Breast epithelium (tissue), 4 donors: ENCODE data around the gene RNF40. TPM values are rescaled to one million over a fixed set of nuclear protein-coding genes. Genes with fewer than 3 reads are reported as not detected.

ENCODE experiments used
- DNase-seq, 2 donors: peaks; one replicate each; pipeline ENCODE4 v3.0.0-alpha.2; 2019; ENCODE audit warnings: low spot score in 2 of 2
- H3K27ac ChIP-seq, 2 donors: fragments of 200-600 bp; sonication (generic) in 1 of 2; one replicate each; pipeline ENCODE4 v1.5.1; 2016 to 2019; ENCODE audit warnings: mild to moderate bottlenecking in 1 of 2
- H3K27me3 ChIP-seq, 2 donors: fragments of 200-600 bp; sonication (generic) in 1 of 2; one replicate each; pipeline versions ENCODE4 v1.5.1 to v1.6.0; 2017 to 2019; ENCODE audit warnings: control low read depth in 1 of 2, mild to moderate bottlenecking in 1 of 2
- H3K36me3 ChIP-seq: fragments of 200-600 bp; one replicate; pipeline ENCODE4 v1.5.1; 2019
- H3K4me1 ChIP-seq, 2 donors: fragments of 200-600 bp; sonication (generic); one replicate each; pipeline ENCODE4 v1.5.1; 2016 to 2019; ENCODE audit warnings: control low read depth in 1 of 2
- H3K4me3 ChIP-seq, 3 donors: fragments of 200-600 bp; sonication (generic); 1 replicate in 2 of 3; 2 replicates in 1 of 3; pipeline ENCODE4 v1.5.1; 2016 to 2019; ENCODE audit warnings: mild to moderate bottlenecking in 3 of 3, moderate library complexity in 2 of 3
- H3K9me3 ChIP-seq, 2 donors: fragments of 200-600 bp; sonication (generic) in 1 of 2; one replicate each; pipeline ENCODE4 v1.5.1; 2016 to 2019; ENCODE audit warnings: control low read depth in 1 of 2
- POLR2A ChIP-seq: fragments of 450-650 bp; IDR thresholded peaks from one replicate; pipeline ENCODE4 v1.6.1; 2016; ENCODE audit warnings: antibody characterized with exemption, mild to moderate bottlenecking, moderate library complexity
- POLR2AphosphoS5 ChIP-seq, 3 donors: sonication (generic); formaldehyde crosslinking; IDR thresholded peaks; one replicate each; pipeline ENCODE4 v1.6.1; 2017; ENCODE audit warnings: antibody characterized with exemption in 3 of 3
- intact Hi-C: fragments of 100-400 bp; cut with DNase I; formaldehyde crosslinking; loops from one replicate; pipeline ENCODE4 v1.15.1; 2023; ENCODE audit warnings: low total_unique reads
- total RNA-seq, 3 donors: library from RNA; depleted of rRNA; stranded (reverse); fragments of >200 nt; gene quantifications; one replicate each; pipeline ENCODE4 v1.1.0, GENCODE V29; 2016
- TF ChIP-seq, protein P1 (sequence below), 3 donors: fragments of 450-650 bp; IDR thresholded peaks; one replicate each; pipeline ENCODE4 v1.5.1; 2016 to 2017; ENCODE audit warnings: antibody characterized with exemption in 3 of 3, mild to moderate bottlenecking in 3 of 3, moderate library complexity in 3 of 3

Gene RNF40
- total RNA-seq, 3 donors from 2014 or later, result 77.0 to 84.7 (median 77.3) TPM

DNA sequence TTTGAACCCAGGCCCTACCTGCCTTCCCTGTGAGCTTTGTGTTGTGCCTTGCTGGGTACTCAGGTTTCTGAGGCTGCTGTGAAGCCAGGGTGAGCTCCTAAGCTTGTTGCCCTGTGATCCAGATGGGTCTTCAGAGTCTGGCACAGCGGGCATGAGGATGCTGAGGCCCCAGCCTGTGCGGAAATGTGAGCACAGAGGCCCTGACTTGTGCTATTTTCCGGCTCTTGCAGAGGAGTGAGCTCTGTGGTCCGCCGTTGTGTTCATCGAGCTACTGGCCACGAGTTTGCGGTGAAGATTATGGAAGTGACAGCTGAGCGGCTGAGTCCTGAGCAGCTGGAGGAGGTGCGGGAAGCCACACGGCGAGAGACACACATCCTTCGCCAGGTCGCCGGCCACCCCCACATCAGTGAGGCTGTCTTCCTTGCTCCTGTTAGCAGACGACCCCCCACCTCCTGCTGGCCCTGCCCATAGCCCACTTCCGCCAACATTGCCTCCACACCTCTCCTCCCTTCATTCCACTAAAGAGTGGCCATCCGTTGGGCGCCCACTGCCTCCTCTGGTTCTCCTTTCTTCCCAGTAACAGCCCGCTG lies 11.2 kb upstream of the RNF40 start:
- intact Hi-C loops, result no loop called here

DNA sequence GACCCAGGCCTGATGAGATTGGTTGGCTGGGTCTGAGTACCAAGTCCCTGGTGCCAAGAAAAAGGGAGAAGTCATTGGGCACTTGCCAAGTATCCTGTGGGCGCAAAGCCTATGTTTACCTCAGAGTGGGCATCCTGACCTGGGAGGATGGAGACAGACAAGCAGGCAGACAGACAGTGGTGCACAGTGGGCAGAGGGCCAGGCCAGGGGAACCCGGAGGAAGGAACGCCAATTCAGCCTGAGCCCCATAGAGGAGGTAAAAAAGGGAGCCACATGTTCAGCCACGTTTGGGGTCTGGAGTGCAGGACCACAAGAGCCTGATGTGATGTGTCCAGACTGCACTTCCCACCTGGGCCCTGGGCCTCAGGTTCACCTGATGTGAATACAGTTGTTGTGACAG lies 8.5 kb upstream of the RNF40 start:
- H3K27me3 ChIP-seq, result no peaks in the 10 kb centered on the region
- no peaks in the 10 kb centered on the region for H3K4me1 ChIP-seq
- TF ChIP-seq POLR2AphosphoS5 (IDR thresholded peaks at IDR 0.05), result no peak
- TF ChIP-seq, protein P1, sequence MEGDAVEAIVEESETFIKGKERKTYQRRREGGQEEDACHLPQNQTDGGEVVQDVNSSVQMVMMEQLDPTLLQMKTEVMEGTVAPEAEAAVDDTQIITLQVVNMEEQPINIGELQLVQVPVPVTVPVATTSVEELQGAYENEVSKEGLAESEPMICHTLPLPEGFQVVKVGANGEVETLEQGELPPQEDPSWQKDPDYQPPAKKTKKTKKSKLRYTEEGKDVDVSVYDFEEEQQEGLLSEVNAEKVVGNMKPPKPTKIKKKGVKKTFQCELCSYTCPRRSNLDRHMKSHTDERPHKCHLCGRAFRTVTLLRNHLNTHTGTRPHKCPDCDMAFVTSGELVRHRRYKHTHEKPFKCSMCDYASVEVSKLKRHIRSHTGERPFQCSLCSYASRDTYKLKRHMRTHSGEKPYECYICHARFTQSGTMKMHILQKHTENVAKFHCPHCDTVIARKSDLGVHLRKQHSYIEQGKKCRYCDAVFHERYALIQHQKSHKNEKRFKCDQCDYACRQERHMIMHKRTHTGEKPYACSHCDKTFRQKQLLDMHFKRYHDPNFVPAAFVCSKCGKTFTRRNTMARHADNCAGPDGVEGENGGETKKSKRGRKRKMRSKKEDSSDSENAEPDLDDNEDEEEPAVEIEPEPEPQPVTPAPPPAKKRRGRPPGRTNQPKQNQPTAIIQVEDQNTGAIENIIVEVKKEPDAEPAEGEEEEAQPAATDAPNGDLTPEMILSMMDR (IDR thresholded peaks at IDR 0.05), result no peak
- TF ChIP-seq POLR2A, result no peak
- no peaks in the 10 kb centered on the region for H3K9me3 ChIP-seq
- intact Hi-C loops, result no loop called here
- H3K36me3 ChIP-seq, result peaks cover 12% of the 10 kb centered on the region
- no peak for DNase-seq
- H3K27ac ChIP-seq, result peak overlapping the region in 1 of 2 donors; percentile 12
- no peak overlapping the region for H3K4me3 ChIP-seq

More for the DNA sequence above, 11.2 kb upstream of the RNF40 start:
- H3K4me3 ChIP-seq, result no peak overlapping the region
- TF ChIP-seq POLR2A (no peak), POLR2AphosphoS5 (IDR thresholded peaks at IDR 0.05) (no peak)
- TF ChIP-seq, protein P1 (IDR thresholded peaks at IDR 0.05), result no peak
- H3K9me3 ChIP-seq, result no peaks in the 10 kb centered on the region
- H3K36me3 ChIP-seq, result peaks cover 2% of the 10 kb centered on the region
- H3K4me1 ChIP-seq, result peaks cover 0 to 5% of the 10 kb centered on the region in 2 donors
- no peak for DNase-seq
- no peaks in the 10 kb centered on the region for H3K27me3 ChIP-seq
- no peak overlapping the region for H3K27ac ChIP-seq

DNA sequence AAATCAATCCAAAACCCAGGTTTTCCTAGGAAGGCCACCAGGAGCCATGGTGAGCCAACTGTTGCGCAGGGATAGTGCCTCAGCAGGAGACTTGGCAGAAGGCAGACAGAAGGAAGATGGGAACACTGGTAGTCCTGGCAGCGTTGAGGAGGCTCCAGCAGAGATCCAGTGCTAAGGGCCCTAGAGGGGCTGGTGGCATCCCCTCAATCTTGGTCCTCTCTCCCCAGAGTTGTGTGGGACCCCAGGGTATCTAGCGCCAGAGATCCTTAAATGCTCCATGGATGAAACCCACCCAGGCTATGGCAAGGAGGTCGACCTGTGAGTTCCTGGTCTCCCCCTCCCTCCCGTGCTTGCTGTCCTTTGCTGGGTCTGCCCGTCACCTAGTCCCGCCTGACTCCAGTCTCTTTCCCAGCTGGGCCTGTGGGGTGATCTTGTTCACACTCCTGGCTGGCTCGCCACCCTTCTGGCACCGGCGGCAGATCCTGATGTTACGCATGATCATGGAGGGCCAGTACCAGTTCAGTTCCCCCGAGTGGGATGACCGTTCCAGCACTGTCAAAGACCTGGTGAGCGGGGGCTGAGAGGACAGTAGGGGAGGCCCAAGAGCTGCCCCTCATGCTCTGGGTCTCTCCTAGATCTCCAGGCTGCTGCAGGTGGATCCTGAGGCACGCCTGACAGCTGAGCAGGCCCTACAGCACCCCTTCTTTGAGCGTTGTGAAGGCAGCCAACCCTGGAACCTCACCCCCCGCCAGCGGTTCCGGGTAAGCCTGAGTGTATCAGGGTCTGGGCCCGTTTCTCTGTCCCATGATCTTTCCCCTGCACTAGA lies 6.0 kb upstream of the RNF40 start:
- Histone ChIP-seq H3K36me3 (peaks cover 12% of the 10 kb centered on the region), H3K27me3 (no peaks in the 10 kb centered on the region), H3K9me3 (no peaks in the 10 kb centered on the region), H3K27ac (no peak overlapping the region), H3K4me1 (peaks cover 3 to 4% of the 10 kb centered on the region in 2 donors), H3K4me3 (no peak overlapping the region)
- intact Hi-C loops, result no loop called here
- no peak for DNase-seq
- TF ChIP-seq, protein P1 (IDR thresholded peaks at IDR 0.05), result no peak
- no peak for TF ChIP-seq POLR2A
- no peak for TF ChIP-seq POLR2AphosphoS5 (IDR thresholded peaks at IDR 0.05)

DNA sequence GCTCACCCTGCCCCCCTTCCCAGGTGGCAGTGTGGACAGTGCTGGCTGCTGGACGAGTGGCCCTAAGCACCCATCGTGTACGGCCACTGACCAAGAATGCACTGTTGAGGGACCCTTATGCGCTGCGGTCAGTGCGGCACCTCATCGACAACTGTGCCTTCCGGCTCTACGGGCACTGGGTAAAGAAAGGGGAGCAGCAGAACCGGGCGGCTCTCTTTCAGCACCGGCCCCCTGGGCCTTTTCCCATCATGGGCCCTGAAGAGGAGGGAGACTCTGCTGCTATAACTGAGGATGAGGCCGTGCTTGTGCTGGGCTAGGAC lies 5.4 kb upstream of the RNF40 start:
- no peak overlapping the region for H3K4me3 ChIP-seq
- no peak overlapping the region for H3K27ac ChIP-seq
- intact Hi-C loops, result no loop called here
- peaks cover 12% of the 10 kb centered on the region for H3K36me3 ChIP-seq
- no peaks in the 10 kb centered on the region for H3K27me3 ChIP-seq
- H3K4me1 ChIP-seq, result peaks cover 3 to 6% of the 10 kb centered on the region in 2 donors
- no peak for DNase-seq
- no peak for TF ChIP-seq POLR2A
- TF ChIP-seq, protein P1 (IDR thresholded peaks at IDR 0.05), result no peak
- no peak for TF ChIP-seq POLR2AphosphoS5 (IDR thresholded peaks at IDR 0.05)
- no peaks in the 10 kb centered on the region for H3K9me3 ChIP-seq

DNA sequence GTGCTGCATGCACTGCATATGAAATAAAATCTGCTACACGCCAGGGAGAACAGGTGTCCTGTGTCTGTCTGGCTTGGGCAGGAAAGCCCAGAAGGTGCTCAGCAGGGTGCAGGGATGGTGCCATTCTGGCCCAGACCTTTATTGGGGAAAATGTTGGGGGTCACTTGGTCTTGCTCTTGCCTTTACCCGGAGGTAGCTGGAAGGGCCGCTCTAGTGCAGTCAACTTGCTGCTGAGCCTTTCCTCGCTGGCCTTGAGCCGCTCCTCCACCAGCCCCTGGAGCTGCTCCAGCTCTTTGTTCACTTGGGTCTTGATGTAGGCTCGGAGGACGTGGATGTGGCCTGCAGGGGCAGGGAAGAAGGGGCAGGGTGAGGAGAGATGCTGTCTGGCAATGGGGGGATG lies 4.8 kb upstream of the RNF40 start:
- Histone ChIP-seq H3K27ac (no peak overlapping the region), H3K4me3 (no peak overlapping the region), H3K4me1 (peaks cover 3 to 6% of the 10 kb centered on the region in 2 donors), H3K9me3 (no peaks in the 10 kb centered on the region), H3K36me3 (peaks cover 12% of the 10 kb centered on the region), H3K27me3 (no peaks in the 10 kb centered on the region)
- intact Hi-C loops, result no loop called here
- DNase-seq, result no peak
- no peak for TF ChIP-seq POLR2AphosphoS5 (IDR thresholded peaks at IDR 0.05)
- TF ChIP-seq, protein P1 (IDR thresholded peaks at IDR 0.05), result no peak
- no peak for TF ChIP-seq POLR2A
